ENCODE data around the gene TMPRSS3.

TMPRSS3 gene

GRCh38 chr21:42352441-42353095 is 43.3 kb downstream of the TMPRSS3 start:
- TF ChIP-seq TAF1 (IDR thresholded peaks at IDR 0.05; ENCODE audit: low read depth) (no peak), ZBTB7A (IDR thresholded peaks at IDR 0.05; ENCODE audit: low read depth) (no peak), TCF12 (IDR thresholded peaks at IDR 0.05; ENCODE audit: low read depth) (no peak), REST (IDR thresholded peaks at IDR 0.05; ENCODE audit: low read depth) (no peak), EP300 (IDR thresholded peaks at IDR 0.05; ENCODE audit: borderline replicate concordance) (no peak), EGR1 (IDR thresholded peaks at IDR 0.05) (no peak), NFIC (IDR thresholded peaks at IDR 0.05) (no peak), FOXM1 (IDR thresholded peaks at IDR 0.05; ENCODE audit: borderline replicate concordance, low read depth) (no peak), RAD21 (IDR thresholded peaks at IDR 0.05; ENCODE audit: low read depth) (no peak), CEBPB (IDR thresholded peaks at IDR 0.05) (no peak), YY1 (IDR thresholded peaks at IDR 0.05; ENCODE audit: low read depth) (no peak), MAX (IDR thresholded peaks at IDR 0.05) (no peak), USF1 (IDR thresholded peaks at IDR 0.05) (no peak), TEAD4 (IDR thresholded peaks at IDR 0.05) (no peak), CREB1 (IDR thresholded peaks at IDR 0.05; ENCODE audit: low read depth) (no peak)

- TF ChIP-seq TEAD4 (IDR thresholded peaks at IDR 0.05) (no peak), USF1 (IDR thresholded peaks at IDR 0.05) (no peak), NFIC (IDR thresholded peaks at IDR 0.05) (no peak), RAD21 (IDR thresholded peaks at IDR 0.05; ENCODE audit: low read depth) (no peak), EP300 (IDR thresholded peaks at IDR 0.05; ENCODE audit: borderline replicate concordance) (no peak), YY1 (IDR thresholded peaks at IDR 0.05; ENCODE audit: low read depth) (no peak), EGR1 (IDR thresholded peaks at IDR 0.05) (no peak), ZBTB7A (IDR thresholded peaks at IDR 0.05; ENCODE audit: low read depth) (no peak), TAF1 (IDR thresholded peaks at IDR 0.05; ENCODE audit: low read depth) (no peak)
These were observed 44.0 kb downstream of the TMPRSS3 start for GRCh38 chr21:42351626-42352440.

- TF ChIP-seq YY1 (IDR thresholded peaks at IDR 0.05; ENCODE audit: low read depth) (no peak), MAX (IDR thresholded peaks at IDR 0.05) (no peak)
These were observed 44.9 kb downstream of the TMPRSS3 start, which contains the start of gene TFF2 for GRCh38 chr21:42350927-42351426. Gene TFF2 (minus strand): TSS chr21:42350994. CDS start chr21:42350957, 37 bp downstream.

GRCh38 chr21:42350318-42350910 is 45.4 kb downstream of the TMPRSS3 start:
- TF ChIP-seq EP300 (IDR thresholded peaks at IDR 0.05; ENCODE audit: borderline replicate concordance), result no peak
- TF ChIP-seq RAD21 (IDR thresholded peaks at IDR 0.05; ENCODE audit: low read depth), result no peak
- no peak for TF ChIP-seq TCF12 (IDR thresholded peaks at IDR 0.05; ENCODE audit: low read depth)
- no peak for TF ChIP-seq TAF1 (IDR thresholded peaks at IDR 0.05; ENCODE audit: low read depth)
- TF ChIP-seq MAX (IDR thresholded peaks at IDR 0.05), result no peak
- no peak for TF ChIP-seq REST (IDR thresholded peaks at IDR 0.05; ENCODE audit: low read depth)
- no peak for TF ChIP-seq FOXM1 (IDR thresholded peaks at IDR 0.05; ENCODE audit: borderline replicate concordance, low read depth)
- TF ChIP-seq CEBPB (IDR thresholded peaks at IDR 0.05), result no peak
- no peak for TF ChIP-seq CREB1 (IDR thresholded peaks at IDR 0.05; ENCODE audit: low read depth)
- TF ChIP-seq YY1 (IDR thresholded peaks at IDR 0.05; ENCODE audit: low read depth), result no peak
- no peak for TF ChIP-seq USF1 (IDR thresholded peaks at IDR 0.05)
- TF ChIP-seq ZBTB7A (IDR thresholded peaks at IDR 0.05; ENCODE audit: low read depth), result no peak
- no peak for TF ChIP-seq TEAD4 (IDR thresholded peaks at IDR 0.05)
- no peak for TF ChIP-seq NFIC (IDR thresholded peaks at IDR 0.05)
- TF ChIP-seq EGR1 (IDR thresholded peaks at IDR 0.05), result no peak

Data from Ishikawa (cell line).